H9 (cell line): ENCODE results near the gene DLGAP4. TPM values are rescaled to one million over a fixed set of nuclear protein-coding genes. Genes with fewer than 3 reads are reported as not detected.

Experiments used
- DNase-seq: peaks from one replicate; pipeline ENCODE4 v3.0.0-alpha.2; 2017
- H2AFZ ChIP-seq: one replicate; pipeline ENCODE4 v1.6.1; 2013; ENCODE audit warnings: mild to moderate bottlenecking, low read length, control low read depth, moderate library complexity
- H2AK5ac ChIP-seq: 2 replicates; pipeline ENCODE4 v1.6.1; 2013; ENCODE audit warnings: low read length, control low read depth, mixed read lengths; ENCODE audit not compliant: insufficient read length
- H2BK120ac ChIP-seq: one replicate; pipeline ENCODE4 v1.6.1; 2013; ENCODE audit warnings: low read depth, mild to moderate bottlenecking, low read length, control low read depth, inconsistent platforms; ENCODE audit not compliant: poor library complexity, severe bottlenecking
- H2BK12ac ChIP-seq: 2 replicates; pipeline ENCODE4 v1.6.1; 2013; ENCODE audit warnings: low read length, control low read depth, mixed read lengths, low read depth; ENCODE audit not compliant: insufficient read length
- H2BK15ac ChIP-seq: 2 replicates; pipeline ENCODE4 v1.6.1; 2013; ENCODE audit warnings: low read depth, low read length, control low read depth
- H2BK20ac ChIP-seq: one replicate; pipeline ENCODE4 v1.6.1; 2013; ENCODE audit warnings: low read depth, mild to moderate bottlenecking, low read length, control low read depth, inconsistent platforms; ENCODE audit not compliant: poor library complexity, severe bottlenecking
- H2BK5ac ChIP-seq: 2 replicates; pipeline ENCODE4 v1.6.1; 2013; ENCODE audit warnings: low read length, control low read depth, mixed read lengths; ENCODE audit not compliant: insufficient read length
- H3K14ac ChIP-seq: 2 replicates; pipeline ENCODE4 v1.6.1; 2013; ENCODE audit warnings: low read length, control low read depth; ENCODE audit not compliant: insufficient read depth
- H3K18ac ChIP-seq: 2 replicates; pipeline ENCODE4 v1.6.1; 2013; ENCODE audit warnings: low read depth, mild to moderate bottlenecking, mixed read lengths, low read length, control low read depth; ENCODE audit not compliant: insufficient read length
- H3K23ac ChIP-seq: 2 replicates; pipeline ENCODE4 v1.6.1; 2013; ENCODE audit warnings: low read length, control low read depth, mixed read lengths, low read depth; ENCODE audit not compliant: insufficient read length
- H3K23me2 ChIP-seq: 2 replicates; pipeline ENCODE4 v1.6.1; 2013; ENCODE audit warnings: low read depth, mild to moderate bottlenecking, mixed read lengths, low read length, control low read depth; ENCODE audit not compliant: insufficient read length, poor library complexity, severe bottlenecking
- H3K27ac ChIP-seq: 2 replicates; pipeline ENCODE4 v1.5.1; 2013; ENCODE audit warnings: low read length, control low read depth, mixed read lengths, low read depth; ENCODE audit not compliant: insufficient read length
- H3K27me3 ChIP-seq: 2 replicates; pipeline ENCODE4 v1.6.1; 2013; ENCODE audit warnings: low read length, control low read depth, inconsistent platforms; ENCODE audit not compliant: insufficient read depth
- H3K4ac ChIP-seq: 2 replicates; pipeline ENCODE4 v1.6.1; 2013; ENCODE audit warnings: low read depth, mild to moderate bottlenecking, control low read depth, inconsistent platforms, low read length, moderate library complexity
- H3K4me1 ChIP-seq: 2 replicates; pipeline ENCODE4 v1.6.1; 2013; ENCODE audit warnings: low read length, control low read depth, inconsistent platforms; ENCODE audit not compliant: insufficient read depth
- H3K4me2 ChIP-seq: 2 replicates; pipeline ENCODE4 v1.6.1; 2013; ENCODE audit warnings: low read length, control low read depth, mixed read lengths; ENCODE audit not compliant: insufficient read length, insufficient read depth
- H3K56ac ChIP-seq: 2 replicates; pipeline ENCODE4 v1.6.1; 2013; ENCODE audit warnings: low read depth, mild to moderate bottlenecking, mixed read lengths, low read length, control low read depth; ENCODE audit not compliant: insufficient read length
- H3K79me1 ChIP-seq: 2 replicates; pipeline ENCODE4 v1.6.1; 2013; ENCODE audit warnings: low read depth, mild to moderate bottlenecking, moderate library complexity, low read length, control low read depth, inconsistent platforms; ENCODE audit not compliant: insufficient read depth, poor library complexity, severe bottlenecking
- H3K79me2 ChIP-seq: 2 replicates; pipeline ENCODE4 v1.6.1; 2013; ENCODE audit warnings: low read length, control low read depth, inconsistent platforms; ENCODE audit not compliant: insufficient read depth
- H3K9ac ChIP-seq: 2 replicates; pipeline ENCODE4 v1.6.1; 2013; ENCODE audit warnings: low read length, control low read depth, mixed read lengths; ENCODE audit not compliant: insufficient read length; ENCODE audit errors: extremely low read depth
- H3K9me3 ChIP-seq: one replicate; pipeline ENCODE4 v1.6.1; 2013; ENCODE audit warnings: low read depth, low read length, inconsistent platforms; ENCODE audit not compliant: control insufficient read depth
- H3T11ph ChIP-seq: one replicate; pipeline ENCODE4 v1.6.1; 2013; ENCODE audit warnings: mild to moderate bottlenecking, low read length, control low read depth, inconsistent platforms
- H4K20me1 ChIP-seq: one replicate; pipeline ENCODE4 v1.6.1; 2013; ENCODE audit not compliant: control insufficient read depth, insufficient read length, insufficient read depth
- H4K5ac ChIP-seq: 2 replicates; pipeline ENCODE4 v1.6.1; 2013; ENCODE audit warnings: low read depth, mild to moderate bottlenecking, mixed read lengths, low read length, control low read depth; ENCODE audit not compliant: insufficient read length
- H4K8ac ChIP-seq: replicated peaks from 2 replicates; pipeline ENCODE4 v1.6.1; 2013; ENCODE audit warnings: low read length, control low read depth, mixed read lengths, low read depth; ENCODE audit not compliant: insufficient read length
- H4K91ac ChIP-seq: 2 replicates; pipeline ENCODE4 v1.6.1; 2013; ENCODE audit warnings: low read depth, mild to moderate bottlenecking, moderate library complexity, mixed read lengths, low read length, control low read depth; ENCODE audit not compliant: insufficient read length
- H3K27ac Mint-ChIP-seq, 3 experiments: 2 replicates in 2 of 3; 3 replicates in 1 of 3; pipeline ENCODE4 v1.8.0; 2020 to 2021; ENCODE audit warnings: mixed read lengths in 3 of 3, mild to moderate bottlenecking in 1 of 3, moderate library complexity in 1 of 3
- H3K27me3 Mint-ChIP-seq: 2 replicates; pipeline ENCODE4 v1.8.0; 2021; ENCODE audit warnings: low read depth, mild to moderate bottlenecking, moderate library complexity, mixed read lengths
- H3K36me3 Mint-ChIP-seq, 3 experiments: 2 replicates in 2 of 3; 3 replicates in 1 of 3; pipeline ENCODE4 v1.8.0; 2020 to 2021; ENCODE audit warnings: low read depth in 3 of 3, mixed read lengths in 3 of 3; ENCODE audit not compliant: insufficient read depth in 1 of 3
- H3K4me1 Mint-ChIP-seq, 2 experiments: 2 replicates each; pipeline ENCODE4 v1.8.0; 2020; ENCODE audit warnings: mixed read lengths in 2 of 2
- H3K4me3 Mint-ChIP-seq, 2 experiments: 2 replicates in 1 of 2; 3 replicates in 1 of 2; pipeline ENCODE4 v1.8.0; 2020 to 2021; ENCODE audit warnings: mild to moderate bottlenecking in 2 of 2, mixed read lengths in 2 of 2, moderate library complexity in 1 of 2
- H3K9me3 Mint-ChIP-seq, 2 experiments: 2 replicates in 1 of 2; 3 replicates in 1 of 2; pipeline ENCODE4 v1.8.0; 2020; ENCODE audit warnings: mild to moderate bottlenecking in 2 of 2, mixed read lengths in 2 of 2, moderate library complexity in 1 of 2
- CTCF ChIP-seq: fragments of 200-600 bp; sonication (generic); conservative IDR thresholded peaks from 3 replicates; pipeline ENCODE4 v1.8.0; 2021; ENCODE audit warnings: antibody characterized with exemption, mild to moderate bottlenecking
- WGBS: extraction: QIAGEN DNeasy Blood & Tissue Kit; methylation state at CpG from one replicate; pipeline ENCODE4 v1.1.7; 2013; ENCODE audit warnings: missing lambda C conversion rate, low lambda C conversion rate, mixed read lengths; ENCODE audit not compliant: insufficient read length; ENCODE audit errors: extremely low coverage; 5-methylcytosine and 5-hydroxymethylcytosine counted together
- total RNA-seq: library from RNA; stranded (reverse); gene quantifications from 2 replicates; pipeline ENCODE4 v1.2.1, GENCODE V29; 2021

Gene DLGAP4
- total RNA-seq, 1 experiment from 2014 or later, result 48.0 TPM

GRCh38 chr20:36425166-36425565 lies 119.0 kb downstream of the DLGAP4 start:
- Histone ChIP-seq H3K23me2 (no peaks in the 10 kb centered on the region), H4K20me1 (no peaks in the 10 kb centered on the region), H2AFZ (no peak overlapping the region), H4K91ac (no peak overlapping the region), H3K27ac (no peak overlapping the region), H3K14ac (no peak overlapping the region), H3T11ph (no peak overlapping the region), H2BK15ac (no peak overlapping the region), H3K9ac (no peak overlapping the region), H3K27me3 (no peaks in the 10 kb centered on the region), H3K4ac (no peak overlapping the region), H4K8ac (no peak overlapping the region), H2BK5ac (no peak overlapping the region), H3K4me2 (no peak overlapping the region), H2AK5ac (no peak overlapping the region), H4K5ac (no peak overlapping the region), H3K79me2 (no peaks in the 10 kb centered on the region), H3K4me1 (no peaks in the 10 kb centered on the region), H3K56ac (no peak overlapping the region), H3K18ac (no peak overlapping the region), H2BK120ac (no peak overlapping the region), H3K9me3 (no peaks in the 10 kb centered on the region), H3K23ac (no peak overlapping the region), H2BK12ac (no peak overlapping the region), H3K79me1 (no peaks in the 10 kb centered on the region), H2BK20ac (no peak overlapping the region)
- Mint-ChIP-seq H3K4me3 (no peak overlapping the region), H3K36me3 (no peaks in the 10 kb centered on the region), H3K27me3 (peaks cover 7% of the 10 kb centered on the region; the same call in 1 of the 2 replicates), H3K4me1 (no peaks in the 10 kb centered on the region), H3K9me3 (no peaks in the 10 kb centered on the region), H3K27ac (no peak overlapping the region)
- WGBS, result no CpG with 5 or more reads among the region's 4 CpGs
- no peak for DNase-seq
- TF ChIP-seq CTCF, result no peak
